SK-N-SH (cell line): ENCODE measurements around the gene TJP1. TPM values are rescaled to one million over a fixed set of nuclear protein-coding genes. Genes with fewer than 3 reads are reported as not detected.

Experiments
- CTCF ChIA-PET: fragments of 300-600, 350-600 bp; formaldehyde crosslinking; extraction: SDS; loops from one replicate; lab custom pipeline; 2021; lab: Yijun Ruan, JAX
- POLR2A ChIA-PET: fragments of 350-600 bp; sonication (Branson Sonifier 250); formaldehyde crosslinking; extraction: SDS; loops from one replicate; lab custom pipeline; 2020; ENCODE audit warnings: antibody characterized with exemption, inconsistent platforms; lab: Yijun Ruan, JAX
- DNase-seq: peaks from one replicate; pipeline ENCODE4 v3.0.0; 2012
- H2AFZ ChIP-seq: fragments of 200-600 bp; sonication (generic); 2 replicates; pipeline ENCODE4 v1.8.1; 2016; ENCODE audit warnings: antibody characterized with exemption, mild to moderate bottlenecking, low read depth
- H3F3A ChIP-seq: fragments of 200-600 bp; sonication (generic); replicated peaks from 2 replicates; pipeline ENCODE3; 2016; ENCODE audit warnings: antibody characterized with exemption, mild to moderate bottlenecking; ENCODE audit not compliant: insufficient read depth
- H3K27ac ChIP-seq, 2 experiments: fragments of 200-500 bp in 1 of 2; fragments of 200-600 bp in 1 of 2; sonication (Bioruptor generic) in 1 of 2; sonication (generic), shearing (Covaris generic) in 1 of 2; 2 replicates each; pipeline versions ENCODE4 v1.5.1 to v1.6.1; 2014 to 2016; ENCODE audit warnings: low read depth in 2 of 2, inconsistent platforms in 1 of 2, low read length in 1 of 2, mild to moderate bottlenecking in 1 of 2, mixed read lengths in 1 of 2
- H3K27me3 ChIP-seq: fragments of 200-600 bp; sonication (generic), shearing (Covaris generic); 2 replicates; pipeline ENCODE4 v1.6.1; 2016; ENCODE audit warnings: mixed run types; ENCODE audit not compliant: insufficient read depth
- H3K36me3 ChIP-seq, 2 experiments: fragments of 200-500 bp in 1 of 2; fragments of 200-600 bp in 1 of 2; sonication (Bioruptor generic) in 1 of 2; sonication (generic) in 1 of 2; replicated peaks in 1 of 2; 2 replicates each; pipeline versions ENCODE3 to v1.5.1; 2014 to 2016; ENCODE audit warnings: low read length in 1 of 2, mild to moderate bottlenecking in 1 of 2; ENCODE audit not compliant: insufficient read depth in 2 of 2, control insufficient read depth in 1 of 2
- H3K4me1 ChIP-seq, 2 experiments: fragments of 200-500 bp in 1 of 2; fragments of 200-600 bp in 1 of 2; sonication (Bioruptor generic) in 1 of 2; sonication (generic), shearing (Covaris generic) in 1 of 2; 2 replicates each; pipeline versions ENCODE4 v1.5.1 to v1.6.1; 2014 to 2016; ENCODE audit warnings: low read depth in 1 of 2, low read length in 1 of 2, mixed run types in 1 of 2; ENCODE audit not compliant: insufficient read depth in 2 of 2, control insufficient read depth in 1 of 2
- H3K4me2 ChIP-seq: fragments of 200-600 bp; sonication (generic), shearing (Covaris generic); 2 replicates; pipeline ENCODE4 v1.6.1; 2017; ENCODE audit warnings: mixed run types
- H3K4me3 ChIP-seq, 2 experiments: fragments of 200-500 bp in 1 of 2; fragments of 200-600 bp in 1 of 2; sonication (Bioruptor generic) in 1 of 2; sonication (generic), shearing (Covaris generic) in 1 of 2; 2 replicates each; pipeline versions ENCODE4 v1.5.1 to v1.8.1; 2014 to 2016; ENCODE audit warnings: low read depth in 2 of 2, inconsistent platforms in 1 of 2, low read length in 1 of 2, mild to moderate bottlenecking in 1 of 2, mixed read lengths in 1 of 2, moderate library complexity in 1 of 2
- H3K79me2 ChIP-seq: fragments of 200-600 bp; sonication (generic); 2 replicates; pipeline ENCODE4 v1.8.1; 2017; ENCODE audit warnings: mild to moderate bottlenecking; ENCODE audit not compliant: insufficient read depth
- H3K9ac ChIP-seq: fragments of 200-600 bp; sonication (generic); 2 replicates; pipeline ENCODE4 v1.6.1; 2017; ENCODE audit warnings: mixed run types
- H3K9me2 ChIP-seq: fragments of 200-600 bp; sonication (generic); 2 replicates; pipeline ENCODE4 v1.6.1; 2017; ENCODE audit warnings: mixed run types
- H3K9me3 ChIP-seq: fragments of 200-600 bp; sonication (generic); 2 replicates; pipeline ENCODE4 v1.6.1; 2017; ENCODE audit warnings: mixed run types, mild to moderate bottlenecking, moderate library complexity
- H4K20me1 ChIP-seq: fragments of 200-600 bp; sonication (generic); 2 replicates; pipeline ENCODE4 v1.6.1; 2017; ENCODE audit warnings: mild to moderate bottlenecking, mixed run types; ENCODE audit not compliant: insufficient read depth
- CHD2 ChIP-seq: fragments of 150-350 bp; IDR thresholded peaks from 2 replicates; pipeline ENCODE4 v1.6.1; 2018; ENCODE audit warnings: low read length; ENCODE audit not compliant: partially characterized antibody
- ELF1 ChIP-seq: IDR thresholded peaks from 2 replicates; pipeline ENCODE4 v1.4.0; 2012
- EP300 ChIP-seq, 2 experiments: IDR thresholded peaks; 2 replicates each; pipeline versions ENCODE4 v1.4.0 to v1.6.1; 2012; ENCODE audit warnings: borderline replicate concordance in 1 of 2, low read depth in 1 of 2, low read length in 1 of 2
- FOSL2 ChIP-seq: IDR thresholded peaks from 2 replicates; pipeline ENCODE4 v1.4.0; 2012; ENCODE audit warnings: low read depth, mild to moderate bottlenecking, moderate library complexity, borderline replicate concordance
- FOXM1 ChIP-seq: IDR thresholded peaks from 2 replicates; pipeline ENCODE4 v1.4.0; 2012; ENCODE audit warnings: low read depth, mild to moderate bottlenecking
- GATA2 ChIP-seq: sonication (generic); formaldehyde crosslinking; IDR thresholded peaks from 2 replicates; pipeline ENCODE4 v1.5.0; 2020; ENCODE audit warnings: mild to moderate bottlenecking, missing genetic modification reagents
- JUND ChIP-seq: IDR thresholded peaks from 2 replicates; pipeline ENCODE4 v1.4.0; 2012
- POLR2AphosphoS5 ChIP-seq: IDR thresholded peaks from 2 replicates; pipeline ENCODE4 v1.6.1; 2012; ENCODE audit warnings: low read depth, low read length
- RFX5 ChIP-seq: IDR thresholded peaks from 2 replicates; pipeline ENCODE4 v1.6.1; 2012; ENCODE audit warnings: mild to moderate bottlenecking, improper control_type of control experiment, low read length
- SIN3A ChIP-seq: IDR thresholded peaks from 2 replicates; pipeline ENCODE4 v1.6.1; 2012; ENCODE audit warnings: low read depth, mild to moderate bottlenecking, low read length, moderate library complexity, borderline replicate concordance
- SMC3 ChIP-seq: IDR thresholded peaks from 2 replicates; pipeline ENCODE4 v1.6.1; 2012; ENCODE audit warnings: low read depth, low read length, improper control_type of control experiment
- TCF12 ChIP-seq: IDR thresholded peaks from 2 replicates; pipeline ENCODE4 v1.4.0; 2012
- YY1 ChIP-seq: IDR thresholded peaks from 2 replicates; pipeline ENCODE4 v1.4.0; 2012; ENCODE audit warnings: low read depth, mild to moderate bottlenecking
- WGBS: methylation state at CpG from one replicate; pipeline ENCODE4 v1.1.6; 2017; ENCODE audit warnings: low lambda C conversion rate; 5-methylcytosine and 5-hydroxymethylcytosine counted together
- polyA plus RNA-seq, 3 experiments: library from polyadenylated mRNA; depleted of rRNA; stranded (reverse); fragments of >200 nt; gene quantifications; 2 replicates each; pipeline ENCODE4 v1.2.3, GENCODE V29; 2012
- TF ChIP-seq, protein P1 (sequence below): fragments of 150-350 bp; IDR thresholded peaks from 2 replicates; pipeline ENCODE4 v1.6.1; 2016; ENCODE audit warnings: mild to moderate bottlenecking, low read depth, low read length
- TF ChIP-seq, protein P2 (sequence below): IDR thresholded peaks from 2 replicates; pipeline ENCODE4; 2012
- TF ChIP-seq, protein P3 (sequence below): fragments of 200-600 bp; sonication (generic); IDR thresholded peaks from 2 replicates; pipeline ENCODE4 v1.6.1; 2017; ENCODE audit warnings: antibody characterized with exemption, mild to moderate bottlenecking, moderate library complexity
- TF ChIP-seq, protein P4 (sequence below): IDR thresholded peaks from 2 replicates; pipeline ENCODE4 v1.4.0; 2012; ENCODE audit warnings: low read depth, borderline replicate concordance
- TF ChIP-seq, protein P5 (sequence below): IDR thresholded peaks from 2 replicates; pipeline ENCODE4 v1.4.0; 2012; ENCODE audit warnings: low read depth, borderline replicate concordance

Gene TJP1
- polyA plus RNA-seq, 1 of the 3 experiments (the other 2 are of a cell fraction): 17.5 TPM

DNA sequence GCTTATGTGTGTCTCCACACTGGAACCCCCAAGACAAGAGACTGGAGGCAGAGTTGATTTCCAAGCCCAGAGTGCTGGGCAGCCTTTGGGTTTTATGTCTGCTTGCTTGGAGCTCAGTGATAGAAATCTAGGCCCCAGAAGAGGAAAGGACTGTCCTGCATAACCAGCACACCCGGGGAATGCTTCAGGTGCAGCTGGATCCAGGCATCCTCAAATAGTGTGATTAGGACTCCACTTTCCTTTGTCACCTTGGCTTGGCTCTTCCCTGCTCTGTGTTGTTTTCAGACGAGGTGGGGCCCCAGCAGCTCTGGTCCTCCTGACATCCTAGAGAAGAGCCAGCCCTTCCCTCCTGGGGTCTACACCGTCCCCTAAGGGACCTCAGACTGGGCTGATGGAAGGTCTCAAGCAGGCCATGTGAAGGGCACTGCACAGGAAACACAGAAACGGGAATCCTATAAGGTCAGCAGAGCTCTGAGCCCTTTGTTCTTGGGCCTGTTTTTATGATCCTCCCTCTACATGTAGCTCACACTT is 143.7 kb downstream of the TJP1 start:
- DNase-seq: no peak
- CTCF ChIA-PET: interaction anchor here (1.1 to 2.7 kb wide), 3 partner anchors 8 to 247 kb away, joined by 3 to 9 read pairs (median 7); no protein-coding TSS in a partner anchor
- TF ChIP-seq RFX5: no peak
- no peak for TF ChIP-seq CHD2
- no peak for TF ChIP-seq ELF1
- no peak for TF ChIP-seq TCF12
- TF ChIP-seq, protein P1, sequence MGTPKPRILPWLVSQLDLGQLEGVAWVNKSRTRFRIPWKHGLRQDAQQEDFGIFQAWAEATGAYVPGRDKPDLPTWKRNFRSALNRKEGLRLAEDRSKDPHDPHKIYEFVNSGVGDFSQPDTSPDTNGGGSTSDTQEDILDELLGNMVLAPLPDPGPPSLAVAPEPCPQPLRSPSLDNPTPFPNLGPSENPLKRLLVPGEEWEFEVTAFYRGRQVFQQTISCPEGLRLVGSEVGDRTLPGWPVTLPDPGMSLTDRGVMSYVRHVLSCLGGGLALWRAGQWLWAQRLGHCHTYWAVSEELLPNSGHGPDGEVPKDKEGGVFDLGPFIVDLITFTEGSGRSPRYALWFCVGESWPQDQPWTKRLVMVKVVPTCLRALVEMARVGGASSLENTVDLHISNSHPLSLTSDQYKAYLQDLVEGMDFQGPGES: no peak
- no peak for TF ChIP-seq FOSL2
- no peak for TF ChIP-seq POLR2AphosphoS5
- TF ChIP-seq, protein P2, sequence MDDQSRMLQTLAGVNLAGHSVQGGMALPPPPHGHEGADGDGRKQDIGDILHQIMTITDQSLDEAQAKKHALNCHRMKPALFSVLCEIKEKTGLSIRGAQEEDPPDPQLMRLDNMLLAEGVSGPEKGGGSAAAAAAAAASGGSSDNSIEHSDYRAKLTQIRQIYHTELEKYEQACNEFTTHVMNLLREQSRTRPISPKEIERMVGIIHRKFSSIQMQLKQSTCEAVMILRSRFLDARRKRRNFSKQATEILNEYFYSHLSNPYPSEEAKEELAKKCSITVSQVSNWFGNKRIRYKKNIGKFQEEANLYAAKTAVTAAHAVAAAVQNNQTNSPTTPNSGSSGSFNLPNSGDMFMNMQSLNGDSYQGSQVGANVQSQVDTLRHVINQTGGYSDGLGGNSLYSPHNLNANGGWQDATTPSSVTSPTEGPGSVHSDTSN: no peak
- TF ChIP-seq YY1: no peak
- TF ChIP-seq JUND: no peak
- TF ChIP-seq, protein P3, sequence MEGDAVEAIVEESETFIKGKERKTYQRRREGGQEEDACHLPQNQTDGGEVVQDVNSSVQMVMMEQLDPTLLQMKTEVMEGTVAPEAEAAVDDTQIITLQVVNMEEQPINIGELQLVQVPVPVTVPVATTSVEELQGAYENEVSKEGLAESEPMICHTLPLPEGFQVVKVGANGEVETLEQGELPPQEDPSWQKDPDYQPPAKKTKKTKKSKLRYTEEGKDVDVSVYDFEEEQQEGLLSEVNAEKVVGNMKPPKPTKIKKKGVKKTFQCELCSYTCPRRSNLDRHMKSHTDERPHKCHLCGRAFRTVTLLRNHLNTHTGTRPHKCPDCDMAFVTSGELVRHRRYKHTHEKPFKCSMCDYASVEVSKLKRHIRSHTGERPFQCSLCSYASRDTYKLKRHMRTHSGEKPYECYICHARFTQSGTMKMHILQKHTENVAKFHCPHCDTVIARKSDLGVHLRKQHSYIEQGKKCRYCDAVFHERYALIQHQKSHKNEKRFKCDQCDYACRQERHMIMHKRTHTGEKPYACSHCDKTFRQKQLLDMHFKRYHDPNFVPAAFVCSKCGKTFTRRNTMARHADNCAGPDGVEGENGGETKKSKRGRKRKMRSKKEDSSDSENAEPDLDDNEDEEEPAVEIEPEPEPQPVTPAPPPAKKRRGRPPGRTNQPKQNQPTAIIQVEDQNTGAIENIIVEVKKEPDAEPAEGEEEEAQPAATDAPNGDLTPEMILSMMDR: no peak
- no peak for TF ChIP-seq GATA2 (CRISPR knock-in tag)
- TF ChIP-seq, protein P4, sequence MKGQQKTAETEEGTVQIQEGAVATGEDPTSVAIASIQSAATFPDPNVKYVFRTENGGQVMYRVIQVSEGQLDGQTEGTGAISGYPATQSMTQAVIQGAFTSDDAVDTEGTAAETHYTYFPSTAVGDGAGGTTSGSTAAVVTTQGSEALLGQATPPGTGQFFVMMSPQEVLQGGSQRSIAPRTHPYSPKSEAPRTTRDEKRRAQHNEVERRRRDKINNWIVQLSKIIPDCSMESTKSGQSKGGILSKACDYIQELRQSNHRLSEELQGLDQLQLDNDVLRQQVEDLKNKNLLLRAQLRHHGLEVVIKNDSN: no peak
- no peak for TF ChIP-seq EP300 (IDR thresholded peaks at IDR 0.05; ENCODE audit: borderline replicate concordance in 1 of 2, low read depth in 1 of 2, low read length in 1 of 2)
- TF ChIP-seq FOXM1: no peak
- no peak for TF ChIP-seq SMC3
- TF ChIP-seq, protein P5, sequence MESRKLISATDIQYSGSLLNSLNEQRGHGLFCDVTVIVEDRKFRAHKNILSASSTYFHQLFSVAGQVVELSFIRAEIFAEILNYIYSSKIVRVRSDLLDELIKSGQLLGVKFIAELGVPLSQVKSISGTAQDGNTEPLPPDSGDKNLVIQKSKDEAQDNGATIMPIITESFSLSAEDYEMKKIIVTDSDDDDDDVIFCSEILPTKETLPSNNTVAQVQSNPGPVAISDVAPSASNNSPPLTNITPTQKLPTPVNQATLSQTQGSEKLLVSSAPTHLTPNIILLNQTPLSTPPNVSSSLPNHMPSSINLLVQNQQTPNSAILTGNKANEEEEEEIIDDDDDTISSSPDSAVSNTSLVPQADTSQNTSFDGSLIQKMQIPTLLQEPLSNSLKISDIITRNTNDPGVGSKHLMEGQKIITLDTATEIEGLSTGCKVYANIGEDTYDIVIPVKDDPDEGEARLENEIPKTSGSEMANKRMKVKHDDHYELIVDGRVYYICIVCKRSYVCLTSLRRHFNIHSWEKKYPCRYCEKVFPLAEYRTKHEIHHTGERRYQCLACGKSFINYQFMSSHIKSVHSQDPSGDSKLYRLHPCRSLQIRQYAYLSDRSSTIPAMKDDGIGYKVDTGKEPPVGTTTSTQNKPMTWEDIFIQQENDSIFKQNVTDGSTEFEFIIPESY: no peak
- no peak for TF ChIP-seq SIN3A
- TF ChIP-seq, all 33 proteins: peak for 0

More for the DNA sequence above, 143.7 kb downstream of the TJP1 start:
- whole genome bisulfite sequencing: 100% methylated on average over 1 of the region's 4 CpGs
- no peaks in the 10 kb centered on the region for H3K27me3 ChIP-seq
- H3K79me2 ChIP-seq: no peaks in the 10 kb centered on the region
- peaks cover 12% of the 10 kb centered on the region for H3F3A ChIP-seq
- H3K9ac ChIP-seq: no peak overlapping the region
- H4K20me1 ChIP-seq: no peaks in the 10 kb centered on the region
- H3K4me3 ChIP-seq: no peak overlapping the region
- H2AFZ ChIP-seq: no peak overlapping the region
- H3K9me3 ChIP-seq: no peaks in the 10 kb centered on the region
- peaks cover 7 to 14% of the 10 kb centered on the region in 2 experiments; a peak in 3 of 4 replicates for H3K4me1 ChIP-seq
- no peaks in the 10 kb centered on the region for H3K9me2 ChIP-seq
- no peaks in the 10 kb centered on the region for H3K36me3 ChIP-seq
- POLR2A ChIA-PET: no interaction called here
- H3K27ac ChIP-seq: no peak overlapping the region
- H3K4me2 ChIP-seq: no peak overlapping the region
